Renal cortex interstitium (tissue), 11 donors: ENCODE results near the gene F2RL2. TPM values are rescaled to one million over a fixed set of nuclear protein-coding genes. Genes with fewer than 3 reads are reported as not detected.
A peak's percentile ranks its signal among the peaks of the same experiment; 100 is the strongest.
"Not testable (repeated sequence)": the region's sequence is repeated elsewhere in the genome, so short reads cannot be mapped to it uniquely, and the experiment has no call there.

Source experiments
- DNase-seq, 11 donors: peaks; one replicate each; pipeline ENCODE4 v3.0.0-alpha.2; 2013; ENCODE audit warnings: low read depth in 9 of 11, low spot score in 4 of 11; ENCODE audit errors: extremely low read depth in 1 of 11
- polyA plus RNA-seq, 3 donors: library from polyadenylated mRNA; unstranded; fragments of 120-200 nt; gene quantifications; one replicate each; pipeline ENCODE4 v1.2.1, GENCODE V29; 2013; ENCODE audit not compliant: insufficient read length in 3 of 3

F2RL2 gene
- polyA plus RNA-seq, 3 donors = 0.65 to 1.2 (median 0.89) TPM

DNA sequence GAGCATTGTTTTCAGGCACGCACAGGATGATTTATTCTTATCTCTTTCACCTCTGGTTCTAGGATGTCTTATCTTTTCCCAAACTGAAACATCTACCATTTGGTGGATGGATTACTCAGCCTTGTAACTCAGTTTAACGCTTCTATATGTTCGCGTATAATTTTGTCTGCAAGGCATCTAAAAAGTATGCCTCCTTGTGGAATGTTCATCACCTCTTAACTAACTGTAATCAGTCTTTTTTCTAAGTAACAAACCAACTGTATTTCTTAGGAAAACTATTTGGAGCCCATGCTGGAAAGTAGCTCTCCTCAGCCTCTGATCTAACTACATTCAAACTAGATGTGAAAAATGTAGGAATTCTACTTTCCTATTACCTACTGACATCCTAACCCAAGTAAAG is 11.5 kb upstream of the F2RL2 start:
- no peak for DNase-seq

DNA sequence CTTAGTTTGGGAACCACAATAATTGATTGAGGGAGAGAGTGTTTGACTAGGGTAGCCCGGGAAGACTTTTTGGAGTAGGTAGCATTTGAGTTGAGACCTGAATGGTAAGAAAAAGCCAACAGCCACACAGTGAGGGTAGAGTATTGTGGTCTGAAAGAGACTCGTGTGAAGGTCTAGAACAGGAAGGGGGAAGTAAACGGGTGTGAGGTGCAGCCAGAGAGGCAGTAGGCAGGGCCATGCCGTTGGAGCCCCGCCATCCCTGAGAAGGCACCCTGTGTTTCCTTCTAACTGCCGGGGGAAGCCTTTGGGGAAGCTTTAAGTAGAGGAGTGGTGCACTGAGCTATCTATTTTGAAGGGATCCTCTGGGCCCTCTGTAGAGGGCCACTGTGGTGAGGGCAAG is 3.5 kb upstream of the F2RL2 start:
- no peak for DNase-seq

DNA sequence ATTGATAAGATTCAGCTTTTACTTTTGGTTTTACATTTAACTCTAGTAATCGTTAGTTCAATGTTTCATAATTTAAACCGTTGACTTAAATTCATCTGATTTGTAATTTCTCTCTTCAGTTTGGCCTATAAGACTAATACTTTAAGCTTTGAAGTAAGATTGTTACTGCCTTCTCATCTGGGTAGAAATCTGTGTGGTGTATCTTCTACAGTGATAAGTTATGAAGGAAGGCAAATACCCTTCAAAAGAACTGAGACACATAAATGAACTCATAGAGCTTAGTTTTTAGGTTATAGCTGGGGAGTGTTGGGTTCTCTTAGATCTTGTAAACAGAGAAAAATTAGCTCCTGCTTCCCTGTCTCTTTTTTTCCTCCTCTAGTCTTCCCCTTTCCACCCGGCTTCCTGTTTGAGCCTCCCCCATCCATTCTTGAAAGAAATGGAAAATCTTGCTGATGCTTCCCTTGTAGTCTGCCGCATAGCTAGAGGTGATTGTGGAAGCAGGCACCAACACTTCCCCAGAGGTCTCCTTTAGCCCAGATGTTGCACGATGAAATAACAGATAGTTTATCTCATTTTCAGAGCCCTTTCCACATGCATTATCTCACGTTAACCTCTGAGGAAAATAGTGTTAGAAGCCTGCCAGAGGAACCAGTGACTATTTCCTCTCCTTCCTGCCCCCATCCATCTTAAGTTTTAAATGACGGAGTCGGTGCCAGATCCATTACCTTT is 2.0 kb upstream of the F2RL2 start:
- no peak for DNase-seq

DNA sequence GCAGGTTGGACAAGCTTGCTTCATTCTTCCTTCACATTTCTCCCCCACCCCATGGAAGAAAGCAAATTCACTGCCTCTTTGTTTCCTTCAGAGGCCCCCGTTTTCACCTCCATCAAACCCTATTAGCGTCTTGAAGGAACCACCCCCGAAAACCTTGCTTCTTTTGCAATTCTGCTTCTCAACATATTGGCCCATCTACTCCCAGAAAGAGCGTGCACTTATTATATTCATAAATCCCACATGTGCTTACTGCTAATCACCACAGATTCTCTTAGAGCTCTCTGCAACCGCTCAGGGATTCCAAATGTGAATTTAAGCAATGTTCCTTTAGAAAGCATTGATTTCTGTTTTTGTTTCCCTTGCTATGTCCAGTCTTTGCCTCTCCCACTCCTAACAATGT is 1.1 kb downstream of the F2RL2 start:
- no peak for DNase-seq

DNA sequence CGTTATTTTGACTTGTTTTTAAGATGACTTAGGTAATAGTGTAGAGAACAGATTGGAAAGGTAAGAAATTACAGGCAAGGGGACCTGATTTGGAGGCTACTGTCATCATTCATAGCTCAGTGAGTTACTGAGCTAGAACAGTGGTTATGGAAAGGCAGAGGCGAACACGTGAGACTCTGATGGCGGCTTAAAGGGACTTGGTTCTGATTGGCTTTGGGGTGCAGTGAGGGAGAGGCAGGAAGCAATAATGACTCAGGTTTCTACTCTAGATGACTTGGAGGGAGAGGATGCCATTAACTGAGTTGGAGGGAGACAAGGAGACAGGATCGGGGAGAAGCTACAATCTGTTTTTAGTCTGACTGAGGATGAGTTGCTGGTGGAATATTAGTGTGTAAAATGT is 3.0 kb downstream of the F2RL2 start:
- DNase-seq = no peak

DNA sequence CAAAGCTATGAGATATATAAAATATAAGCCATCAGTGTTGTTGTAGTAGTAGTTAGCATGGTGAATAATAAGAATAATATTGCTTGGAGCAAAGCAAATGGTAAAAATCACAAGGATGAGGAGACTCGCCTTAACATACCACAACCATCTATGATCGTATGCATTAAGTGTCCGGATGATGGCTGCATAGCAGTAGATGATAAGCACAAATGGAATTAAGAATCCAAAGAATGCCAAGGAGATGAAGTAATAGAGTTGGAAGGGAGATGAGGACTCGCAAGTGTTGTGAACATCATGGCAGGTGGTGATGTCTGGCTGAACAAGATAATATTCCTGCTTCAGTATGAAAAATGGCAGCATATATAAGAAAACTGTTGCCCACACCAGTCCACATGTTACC is 5.5 kb downstream of the F2RL2 start:
- DNase-seq = no peak

DNA sequence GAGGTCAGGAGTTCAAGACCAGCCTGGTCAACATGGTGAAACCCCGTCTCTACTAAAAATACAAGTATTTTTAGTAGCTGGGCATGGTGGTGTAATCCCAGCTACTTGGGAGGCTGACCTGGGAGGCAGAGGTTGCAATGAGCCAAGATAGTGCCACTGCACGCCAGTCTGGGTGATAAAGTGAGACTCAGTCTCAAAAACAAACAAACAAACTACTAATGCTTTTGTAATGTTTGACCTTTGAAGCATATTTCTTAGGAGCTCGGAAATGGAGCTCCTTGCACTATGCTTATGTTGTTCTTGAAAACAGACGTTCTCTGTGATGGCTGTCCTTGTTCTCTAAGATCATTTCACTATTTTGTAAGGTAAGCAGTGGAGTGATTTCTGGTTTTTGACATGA is 6.0 kb downstream of the F2RL2 start:
- DNase-seq = no peak

DNA sequence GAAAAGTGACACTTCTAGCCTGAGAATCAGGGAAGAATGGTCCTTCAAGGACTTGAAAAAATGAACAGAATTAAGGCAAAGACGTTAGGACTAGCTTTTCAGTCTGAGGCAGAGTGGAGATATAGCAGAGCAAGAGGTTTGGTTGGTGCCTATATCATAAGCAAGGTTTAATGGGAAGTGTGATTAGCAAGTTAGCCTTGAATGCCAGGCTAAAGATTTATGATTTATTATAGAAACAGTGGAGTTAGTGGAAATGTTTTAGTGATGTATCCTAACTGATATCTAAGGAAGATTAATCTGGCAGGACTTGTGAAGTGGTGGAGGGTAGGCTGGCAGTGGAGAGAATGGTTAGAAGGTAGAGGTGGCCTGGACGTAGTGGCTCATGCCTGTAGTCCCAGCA is 7.0 kb downstream of the F2RL2 start:
- no peak for DNase-seq

DNA sequence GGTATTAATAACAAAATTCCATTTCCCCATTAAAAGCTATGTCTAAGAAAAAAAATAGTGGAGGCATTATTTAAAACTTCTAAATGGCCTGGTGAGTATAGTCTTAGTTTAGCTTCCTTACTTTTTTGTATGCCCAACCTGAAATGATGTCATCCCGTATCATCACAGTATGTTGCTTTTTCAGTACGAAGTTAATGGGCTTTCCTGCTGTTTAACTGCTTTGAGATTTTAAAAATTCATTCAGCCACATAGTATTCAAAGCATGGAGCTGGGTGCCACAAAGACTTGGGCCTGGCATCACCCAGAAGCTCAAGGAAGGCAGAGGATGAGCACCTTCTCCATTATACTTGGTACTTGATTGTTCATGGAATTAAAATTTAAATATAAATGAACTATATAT is 7.4 kb downstream of the F2RL2 start:
- DNase-seq = no peak

DNA sequence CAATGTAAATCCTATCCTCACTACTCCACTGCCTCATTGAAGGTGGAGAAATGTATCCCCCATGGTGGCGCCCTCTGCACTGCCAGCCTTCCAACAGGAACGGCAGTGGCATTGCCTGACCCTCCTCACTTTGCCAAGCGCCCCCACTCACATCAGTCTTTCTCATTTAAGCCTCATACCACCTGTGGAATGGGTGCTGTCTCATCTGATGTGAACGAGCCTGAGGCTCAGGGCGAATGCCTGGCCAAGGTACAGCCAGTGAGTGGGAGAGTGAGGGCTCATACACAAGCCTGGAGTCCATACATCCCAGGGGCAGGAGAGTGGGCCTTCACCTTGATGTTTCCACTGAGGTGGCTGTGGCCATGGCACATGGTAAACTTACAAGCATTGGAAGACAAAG is 10.3 kb downstream of the F2RL2 start:
- DNase-seq = no peak

DNA sequence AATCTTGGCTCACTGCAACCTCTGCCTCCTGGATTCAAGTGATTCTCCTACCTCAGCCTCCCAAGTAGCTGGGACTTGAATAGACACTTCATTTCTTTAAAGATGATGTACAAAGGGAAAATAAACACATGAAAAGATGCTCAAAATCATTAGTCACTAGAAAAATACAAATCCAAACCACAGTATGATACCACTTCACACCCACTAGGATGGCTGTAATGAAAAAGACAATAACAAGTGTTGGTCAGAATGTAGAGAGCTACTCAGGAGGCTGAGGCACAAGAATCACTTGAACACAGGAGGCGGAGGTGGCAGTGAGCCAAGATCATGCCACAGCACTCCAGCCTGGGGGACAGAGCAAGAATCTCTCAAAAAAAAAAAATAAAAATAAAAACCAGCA is 13.0 kb downstream of the F2RL2 start:
- DNase-seq = no peak

DNA sequence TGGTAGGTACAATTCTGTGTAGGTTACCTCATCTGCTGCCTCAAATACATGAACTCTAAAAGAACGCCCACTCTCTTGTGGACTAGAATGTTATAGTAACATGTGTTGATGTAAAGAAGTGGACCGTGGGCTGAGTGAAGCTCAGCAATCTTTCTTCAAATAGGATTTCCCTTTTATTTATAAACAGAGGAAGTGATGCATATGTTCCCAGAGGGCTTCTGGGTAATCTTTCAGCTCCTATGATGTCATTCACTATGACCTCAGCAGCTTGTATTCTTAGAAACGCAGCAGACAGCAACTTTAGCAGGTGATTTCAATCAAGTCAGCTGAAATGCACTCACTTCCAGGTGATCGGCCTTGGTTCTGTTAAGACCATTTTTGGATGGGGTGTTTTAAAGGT is 14.4 kb downstream of the F2RL2 start:
- peak in 1 of 11 donors; percentile 37 for DNase-seq

DNA sequence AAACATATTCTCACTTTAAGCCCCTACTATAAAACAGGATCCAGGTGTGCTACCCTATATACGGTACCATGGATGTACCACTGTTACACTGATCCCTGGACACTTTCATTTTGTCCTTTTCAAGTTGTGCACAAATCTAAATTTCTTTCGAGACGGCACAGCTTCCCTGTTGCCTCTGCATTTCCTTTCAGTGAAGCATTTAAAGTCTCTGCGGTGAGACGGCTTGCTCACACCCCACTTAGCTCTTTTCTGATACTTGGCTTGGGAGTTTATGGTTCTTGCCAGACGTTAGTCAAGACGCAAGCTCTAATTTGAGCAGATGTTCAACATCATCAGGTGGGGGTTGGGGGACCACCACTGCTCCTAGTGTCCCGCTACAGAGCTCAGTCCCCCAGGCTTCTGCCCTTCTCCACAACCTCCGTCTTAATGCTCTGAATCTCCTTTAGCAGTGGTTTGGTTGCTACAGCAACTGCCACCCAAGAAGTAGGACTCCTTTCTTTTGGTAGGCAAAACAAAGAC is 15.8 kb downstream of the F2RL2 start:
- DNase-seq = peak in 5 of 11 donors; percentile 45 to 60 (median 55)

DNA sequence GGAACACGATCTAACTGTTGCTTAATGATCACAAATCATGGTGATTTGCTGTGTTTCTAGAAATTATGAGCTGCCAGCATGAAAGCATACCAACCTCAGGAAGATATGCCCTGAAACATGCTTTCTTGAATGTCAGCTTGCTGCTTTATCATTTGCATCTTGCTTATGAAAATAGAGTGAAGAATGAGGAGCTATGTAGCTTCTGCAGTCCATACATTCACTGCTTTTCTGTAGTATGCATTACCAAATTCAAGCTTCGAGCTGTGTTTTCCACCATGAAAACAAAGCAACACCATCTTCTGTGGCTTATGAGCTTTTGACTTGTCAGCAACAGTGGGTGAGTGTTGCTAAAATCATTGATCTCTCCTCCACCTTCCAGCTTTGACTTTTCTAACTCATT is 16.5 kb downstream of the F2RL2 start:
- DNase-seq = no peak

DNA sequence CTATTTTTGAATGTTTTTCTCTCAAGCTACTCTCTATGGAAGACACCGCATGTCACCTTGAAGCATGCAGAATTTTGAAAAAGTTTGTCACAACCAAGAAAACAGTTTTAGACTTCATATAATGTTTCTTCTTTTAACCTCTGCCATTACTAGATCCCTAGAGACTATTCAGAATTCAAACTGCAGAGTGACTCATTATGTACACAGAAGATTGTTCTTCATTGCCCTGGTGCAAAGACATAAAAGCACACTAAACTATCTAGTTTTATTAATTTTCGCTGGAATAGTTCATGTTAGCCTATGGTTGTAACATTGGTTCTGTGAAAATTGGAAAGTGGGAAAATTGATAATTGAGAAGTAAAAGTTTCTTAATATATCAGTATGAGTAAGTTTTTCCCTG is 18.4 kb downstream of the F2RL2 start:
- no peak for DNase-seq

DNA sequence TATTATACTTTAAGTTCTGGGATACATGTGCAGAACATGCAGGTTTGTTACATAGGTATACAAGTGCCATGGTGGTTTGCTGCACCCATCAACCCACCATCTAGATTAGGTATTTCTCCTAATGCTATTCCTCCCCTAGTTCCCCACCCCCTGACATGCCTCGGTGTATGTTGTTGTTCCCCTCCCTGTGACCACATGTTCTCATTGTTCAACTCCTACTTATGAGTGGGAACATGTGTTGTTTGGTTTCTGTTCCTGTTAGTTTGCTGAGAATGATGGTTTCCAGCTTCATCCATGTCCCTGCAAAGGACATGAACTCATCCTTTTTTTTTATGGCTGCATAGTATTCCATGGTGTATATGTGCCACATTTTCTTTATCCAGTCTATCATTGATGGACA is 19.2 kb downstream of the F2RL2 start:
- DNase-seq = not testable (repeated sequence)

DNA sequence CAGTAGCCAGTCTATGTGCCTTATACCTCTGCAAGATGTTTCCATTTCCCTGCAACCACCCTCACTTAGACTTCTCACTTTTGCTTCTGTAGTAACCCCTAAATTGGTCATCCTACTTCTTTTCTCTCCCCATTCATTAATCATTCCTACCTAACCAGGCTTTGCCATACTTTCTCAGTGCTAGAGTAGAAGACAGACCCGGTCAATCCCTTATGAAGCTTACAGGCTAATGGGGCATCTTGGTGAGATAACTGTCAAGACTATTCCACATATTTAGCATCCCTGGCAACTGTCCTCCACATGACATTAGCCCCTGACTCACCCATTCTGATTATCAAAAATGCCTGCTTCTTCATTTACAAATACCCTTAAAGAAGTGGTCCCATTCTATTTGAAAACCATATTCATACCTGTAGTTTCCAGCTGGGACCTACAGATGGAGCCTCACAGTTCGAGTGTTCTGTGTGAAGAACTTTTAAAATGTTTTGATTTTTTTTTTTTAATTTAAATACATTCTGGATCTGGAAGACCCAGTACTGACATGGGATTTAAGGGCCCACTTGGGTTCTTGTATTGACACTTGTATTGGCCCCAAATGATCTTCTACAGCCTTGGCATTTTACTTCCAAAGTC is 21.0 kb downstream of the F2RL2 start:
- DNase-seq = no peak

DNA sequence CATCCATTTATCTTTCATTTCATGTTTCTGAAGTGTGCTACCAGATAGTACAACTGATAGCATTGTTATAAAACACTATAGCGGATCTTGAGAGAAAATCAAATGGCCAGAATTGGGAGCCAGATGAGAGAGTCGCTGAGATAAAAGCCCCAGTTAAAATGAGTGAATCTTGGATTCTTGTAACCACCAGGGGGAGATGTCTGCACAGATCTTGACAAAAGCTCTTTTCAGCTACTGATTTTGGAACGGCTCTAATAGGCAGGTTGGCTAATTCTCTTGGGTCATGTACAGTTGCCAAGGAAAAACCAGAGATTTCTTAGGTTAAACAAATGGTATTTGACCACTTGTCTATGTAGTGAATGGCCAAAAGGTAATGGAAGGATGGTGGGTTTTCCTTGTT is 21.7 kb downstream of the F2RL2 start:
- peak in 5 of 11 donors; percentile 38 to 64 (median 52) for DNase-seq

DNA sequence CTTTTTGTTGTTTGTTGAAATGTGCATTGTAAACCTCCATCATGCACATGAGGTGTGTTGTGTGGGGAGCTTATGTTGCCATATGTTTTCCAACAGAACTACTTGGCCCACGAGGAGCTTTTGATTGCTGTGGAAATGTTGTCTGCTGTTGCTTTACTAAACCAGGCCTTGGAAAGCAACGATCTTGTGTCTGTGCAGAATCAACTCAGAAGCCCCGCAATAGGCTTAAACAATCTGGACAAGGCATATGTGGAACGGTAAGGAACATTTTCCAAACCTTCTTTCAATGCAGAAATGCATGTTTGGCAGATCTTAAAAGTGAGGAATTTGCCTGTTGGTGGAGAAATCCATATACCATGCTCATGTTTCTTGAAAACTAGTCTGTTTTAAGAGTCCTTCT is 22.5 kb downstream of the F2RL2 start:
- DNase-seq = no peak

DNA sequence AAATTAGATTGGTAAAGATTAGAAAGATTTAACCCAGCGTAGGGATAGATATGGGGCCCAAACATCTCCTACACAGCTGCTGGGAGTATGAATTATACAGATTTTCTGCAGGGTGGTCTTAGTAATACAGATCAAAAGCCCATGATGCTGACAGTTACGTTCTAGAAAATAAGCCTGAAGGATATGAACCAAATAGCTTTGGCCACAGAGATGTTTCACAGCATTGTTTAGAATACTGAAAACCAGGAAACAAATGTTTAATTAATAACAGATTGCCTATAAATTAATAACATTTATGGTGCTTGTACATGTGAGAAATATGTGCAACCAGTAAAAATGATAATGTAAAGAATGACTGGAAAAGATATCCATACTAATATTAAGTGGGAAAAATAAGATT is 24.7 kb downstream of the F2RL2 start:
- no peak for DNase-seq
